Skeletal muscle tissue (tissue), 4 donors: Measurements from ENCODE around the gene LRRC61. TPM values are rescaled to one million over a fixed set of nuclear protein-coding genes. Genes with fewer than 3 reads are reported as not detected.
"Not testable (repeated sequence)": the region's sequence is repeated elsewhere in the genome, so short reads cannot be mapped to it uniquely, and the experiment has no call there.

Experiments
- H3K27ac ChIP-seq: one replicate; pipeline ENCODE4 v1.7.0; 2013; ENCODE audit warnings: mild to moderate bottlenecking, low read depth, low read length, inconsistent platforms
- H3K27me3 ChIP-seq, 3 donors: one replicate each; pipeline ENCODE4 v1.7.0; 2013; ENCODE audit warnings: low read length in 3 of 3; ENCODE audit not compliant: control insufficient read depth in 3 of 3, insufficient read depth in 3 of 3
- H3K36me3 ChIP-seq, 3 donors: one replicate each; pipeline ENCODE4 v1.7.0; 2013; ENCODE audit warnings: low read length in 3 of 3; ENCODE audit not compliant: control insufficient read depth in 3 of 3, insufficient read depth in 3 of 3
- H3K4me1 ChIP-seq, 3 donors: one replicate each; pipeline ENCODE4 v1.7.0; 2013; ENCODE audit warnings: low read length in 3 of 3, mild to moderate bottlenecking in 3 of 3; ENCODE audit not compliant: control insufficient read depth in 3 of 3, insufficient read depth in 3 of 3
- H3K4me3 ChIP-seq, 3 donors: one replicate each; pipeline ENCODE4 v1.7.0; 2013; ENCODE audit warnings: low read length in 3 of 3
- H3K9ac ChIP-seq, 3 donors: one replicate each; pipeline ENCODE4 v1.7.0; 2013; ENCODE audit warnings: low read length in 3 of 3, mild to moderate bottlenecking in 3 of 3, moderate library complexity in 2 of 3, low read depth in 1 of 3
- H3K9me3 ChIP-seq, 3 donors: one replicate each; pipeline ENCODE4 v1.7.0; 2013; ENCODE audit warnings: low read length in 3 of 3; ENCODE audit not compliant: control insufficient read depth in 3 of 3
- total RNA-seq: library from RNA; depleted of rRNA; stranded (reverse); fragments of >200 nt; gene quantifications from one replicate; pipeline ENCODE4 v1.2.3, GENCODE V29; 2014
- donor health status: Osteomylitis.

LRRC61 gene
- total RNA-seq, 1 donor from 2014 or later, result 5.7 TPM

DNA sequence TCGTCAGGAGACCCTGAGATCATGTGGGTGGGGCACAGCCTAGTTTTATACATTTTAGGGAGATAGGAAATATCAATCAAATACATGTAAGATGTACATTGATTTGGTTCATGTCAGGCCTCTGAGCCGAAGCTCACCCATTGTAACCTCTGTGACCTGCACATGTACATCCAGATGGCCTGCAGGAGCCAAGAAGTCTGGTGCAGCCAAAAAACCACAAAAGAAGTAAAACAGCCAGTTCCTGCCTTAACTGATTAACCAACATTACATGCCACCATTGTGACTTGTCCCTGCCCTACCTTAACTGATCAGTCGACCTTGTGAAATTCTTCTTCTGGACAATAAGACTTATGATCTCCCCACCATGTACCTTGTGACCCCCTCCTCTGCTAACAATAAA, 16.0 kb upstream of the LRRC61 start:
- H3K36me3 ChIP-seq, result no peaks in the 10 kb centered on the region
- no peaks in the 10 kb centered on the region for H3K27me3 ChIP-seq
- H3K4me3 ChIP-seq, result no peak overlapping the region
- no peaks in the 10 kb centered on the region for H3K9me3 ChIP-seq
- no peaks in the 10 kb centered on the region for H3K4me1 ChIP-seq
- no peak overlapping the region for H3K9ac ChIP-seq
- no peak overlapping the region for H3K27ac ChIP-seq

GRCh38 chr7:150307904-150308303, 15.3 kb upstream of the LRRC61 start:
- Histone ChIP-seq H3K9ac (no peak overlapping the region), H3K4me1 (no peaks in the 10 kb centered on the region), H3K9me3 (no peaks in the 10 kb centered on the region), H3K27ac (no peak overlapping the region), H3K27me3 (no peaks in the 10 kb centered on the region), H3K36me3 (no peaks in the 10 kb centered on the region), H3K4me3 (no peak overlapping the region)

GRCh38 chr7:150308575-150308974, 14.6 kb upstream of the LRRC61 start:
- H3K9me3 ChIP-seq, result no peaks in the 10 kb centered on the region
- no peaks in the 10 kb centered on the region for H3K4me1 ChIP-seq
- no peak overlapping the region for H3K9ac ChIP-seq
- no peaks in the 10 kb centered on the region for H3K27me3 ChIP-seq
- H3K4me3 ChIP-seq, result no peak overlapping the region
- no peak overlapping the region for H3K27ac ChIP-seq
- no peaks in the 10 kb centered on the region for H3K36me3 ChIP-seq

- Histone ChIP-seq H3K27ac (no peak overlapping the region), H3K9ac (no peak overlapping the region), H3K4me1 (no peaks in the 10 kb centered on the region)
These were observed 12.0 kb upstream of the LRRC61 start for GRCh38 chr7:150311146-150311545.

DNA sequence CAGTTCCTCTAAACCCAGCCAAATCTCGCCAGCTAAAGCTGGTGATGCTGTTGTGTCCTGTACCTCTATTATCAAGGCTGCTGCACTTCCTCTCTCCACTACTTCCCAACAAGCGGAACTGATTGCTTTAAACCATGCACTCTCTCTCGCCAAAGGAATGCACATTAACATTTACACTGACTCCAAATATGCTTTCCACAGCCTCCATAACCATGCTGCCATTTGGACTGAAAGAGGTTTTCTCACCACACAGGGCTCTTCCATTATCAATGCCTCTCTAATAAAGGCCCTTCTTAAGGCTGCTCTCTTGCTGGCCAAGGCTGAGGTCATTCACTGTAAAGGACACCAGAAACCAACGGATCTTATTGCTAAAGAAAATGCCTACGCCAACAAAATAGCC, 11.4 kb upstream of the LRRC61 start:
- no peaks in the 10 kb centered on the region for H3K36me3 ChIP-seq
- H3K27ac ChIP-seq, result no peak overlapping the region
- H3K4me3 ChIP-seq, result no peak overlapping the region
- no peaks in the 10 kb centered on the region for H3K27me3 ChIP-seq
- H3K9me3 ChIP-seq, result no peaks in the 10 kb centered on the region
- no peaks in the 10 kb centered on the region for H3K4me1 ChIP-seq
- H3K9ac ChIP-seq, result no peak overlapping the region

More at GRCh38 chr7:150311146-150311545, 12.0 kb upstream of the LRRC61 start:
- no peaks in the 10 kb centered on the region for H3K36me3 ChIP-seq
- H3K27me3 ChIP-seq, result no peaks in the 10 kb centered on the region
- no peaks in the 10 kb centered on the region for H3K9me3 ChIP-seq
- H3K4me3 ChIP-seq, result no peak overlapping the region

DNA sequence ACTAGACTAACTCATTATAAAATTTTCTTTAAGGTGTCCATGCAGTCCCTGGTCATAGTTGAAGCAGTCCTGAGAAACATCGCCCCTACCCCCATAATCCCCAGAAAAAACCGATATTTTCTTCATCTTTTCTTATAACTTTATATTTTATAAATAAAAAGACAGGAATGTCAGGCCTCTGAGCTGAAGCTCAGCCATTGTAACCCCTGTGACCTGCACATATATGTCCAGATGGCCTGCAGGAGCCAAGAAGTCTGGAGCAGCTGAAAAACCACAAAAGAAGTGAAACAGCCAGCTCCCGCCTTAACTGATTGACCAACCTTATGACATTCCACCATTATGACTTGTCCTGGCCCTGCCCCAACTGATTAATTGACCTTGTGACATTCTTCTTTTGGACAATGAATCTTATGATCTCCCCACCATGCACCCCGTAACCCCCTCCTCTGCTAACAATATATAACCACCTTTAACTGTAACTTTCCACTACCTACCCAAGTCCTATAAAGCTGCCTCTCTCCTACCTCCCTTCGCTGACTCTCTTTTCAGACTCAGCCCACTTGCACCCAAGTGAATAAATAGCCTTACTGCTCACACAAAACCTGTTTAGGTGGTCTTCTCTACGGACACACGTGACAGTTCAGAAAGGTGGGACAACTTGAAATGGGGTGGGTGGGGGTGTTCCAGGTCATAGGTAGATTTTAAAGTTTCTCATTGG, 10.3 kb upstream of the LRRC61 start:
- not testable (repeated sequence) for H3K9me3 ChIP-seq, H3K9ac ChIP-seq, H3K27ac ChIP-seq, H3K4me3 ChIP-seq, H3K4me1 ChIP-seq, H3K36me3 ChIP-seq, H3K27me3 ChIP-seq

DNA sequence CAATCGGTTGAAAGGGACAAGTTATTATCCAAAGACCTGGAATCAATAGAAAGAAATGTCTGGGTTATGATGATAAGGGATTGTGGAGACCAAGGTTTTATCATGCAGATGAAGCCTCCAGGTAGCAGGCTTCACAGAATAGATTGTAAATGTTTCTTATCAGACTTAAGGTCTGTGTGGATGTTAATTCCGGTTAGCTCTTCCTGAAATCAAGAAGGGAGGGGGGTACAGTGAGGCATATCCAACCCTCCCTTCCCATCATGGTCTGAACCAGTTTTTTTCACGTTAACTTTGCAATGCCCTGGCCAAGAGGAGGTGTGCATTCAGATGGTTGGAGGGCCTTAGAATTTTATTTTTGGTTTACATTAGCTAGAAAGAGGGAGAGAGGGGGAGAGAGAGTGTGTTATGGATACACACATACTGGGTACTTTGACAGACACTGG, 9.8 kb upstream of the LRRC61 start:
- H3K9ac ChIP-seq, result no peak overlapping the region
- H3K4me1 ChIP-seq, result no peaks in the 10 kb centered on the region
- H3K9me3 ChIP-seq, result no peaks in the 10 kb centered on the region
- H3K36me3 ChIP-seq, result no peaks in the 10 kb centered on the region
- H3K4me3 ChIP-seq, result no peak overlapping the region
- no peaks in the 10 kb centered on the region for H3K27me3 ChIP-seq
- no peak overlapping the region for H3K27ac ChIP-seq

GRCh38 chr7:150313870-150314269, 9.3 kb upstream of the LRRC61 start:
- no peaks in the 10 kb centered on the region for H3K9me3 ChIP-seq
- no peaks in the 10 kb centered on the region for H3K4me1 ChIP-seq
- no peak overlapping the region for H3K9ac ChIP-seq
- H3K4me3 ChIP-seq, result no peak overlapping the region
- no peak overlapping the region for H3K27ac ChIP-seq
- no peaks in the 10 kb centered on the region for H3K27me3 ChIP-seq
- no peaks in the 10 kb centered on the region for H3K36me3 ChIP-seq

- Histone ChIP-seq H3K4me3 (no peak overlapping the region), H3K36me3 (no peaks in the 10 kb centered on the region), H3K27ac (no peak overlapping the region), H3K9ac (no peak overlapping the region), H3K9me3 (no peaks in the 10 kb centered on the region), H3K27me3 (no peaks in the 10 kb centered on the region), H3K4me1 (no peaks in the 10 kb centered on the region)
These were observed 8.4 kb upstream of the LRRC61 start for GRCh38 chr7:150314639-150315239.

- H3K27ac ChIP-seq, H3K9ac ChIP-seq, H3K36me3 ChIP-seq, H3K9me3 ChIP-seq, H3K4me3 ChIP-seq, H3K27me3 ChIP-seq, H3K4me1 ChIP-seq: not testable (repeated sequence)
These were observed 6.2 kb upstream of the LRRC61 start for GRCh38 chr7:150316987-150317386.
